GM12865 (cell line): ENCODE results near the gene SLC7A6OS.

Experiments used
- DNase-seq: peaks from one replicate; pipeline ENCODE4 v3.0.0; 2010; ENCODE audit warnings: low read depth
- H3K4me3 ChIP-seq: 2 replicates; pipeline ENCODE4 v1.5.1; 2011; ENCODE audit warnings: mild to moderate bottlenecking, low read depth, low read length, control low read depth
- TF ChIP-seq, protein P1 (sequence below): IDR thresholded peaks from 2 replicates; pipeline ENCODE4 v1.5.1; 2011; ENCODE audit warnings: low read length, control low read depth, low read depth, inconsistent platforms; ENCODE audit not compliant: insufficient read depth; ENCODE audit errors: missing control alignments

The SLC7A6OS gene

DNA sequence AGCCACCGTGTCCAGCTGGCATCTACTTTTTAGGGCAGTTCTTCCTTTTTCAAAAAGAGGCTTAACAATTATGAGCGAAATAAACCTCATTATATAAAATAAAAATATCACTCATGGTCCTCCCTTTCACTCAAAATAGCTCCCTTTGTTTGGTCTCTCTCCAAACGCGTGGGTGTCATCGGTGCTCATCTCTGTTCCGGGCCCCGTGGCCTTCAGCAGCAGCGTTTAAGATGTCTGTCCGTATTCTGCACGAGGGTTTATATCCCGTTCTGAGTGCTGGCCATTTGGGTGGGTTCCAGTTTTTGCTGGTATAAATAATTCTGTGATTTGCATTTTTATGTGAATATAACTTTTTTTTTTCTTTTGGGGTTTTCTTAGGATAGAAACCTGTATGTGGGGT, 33.5 kb upstream of the SLC7A6OS start:
- no peak overlapping the region for H3K4me3 ChIP-seq
- DNase-seq, result no peak
- TF ChIP-seq, protein P1, sequence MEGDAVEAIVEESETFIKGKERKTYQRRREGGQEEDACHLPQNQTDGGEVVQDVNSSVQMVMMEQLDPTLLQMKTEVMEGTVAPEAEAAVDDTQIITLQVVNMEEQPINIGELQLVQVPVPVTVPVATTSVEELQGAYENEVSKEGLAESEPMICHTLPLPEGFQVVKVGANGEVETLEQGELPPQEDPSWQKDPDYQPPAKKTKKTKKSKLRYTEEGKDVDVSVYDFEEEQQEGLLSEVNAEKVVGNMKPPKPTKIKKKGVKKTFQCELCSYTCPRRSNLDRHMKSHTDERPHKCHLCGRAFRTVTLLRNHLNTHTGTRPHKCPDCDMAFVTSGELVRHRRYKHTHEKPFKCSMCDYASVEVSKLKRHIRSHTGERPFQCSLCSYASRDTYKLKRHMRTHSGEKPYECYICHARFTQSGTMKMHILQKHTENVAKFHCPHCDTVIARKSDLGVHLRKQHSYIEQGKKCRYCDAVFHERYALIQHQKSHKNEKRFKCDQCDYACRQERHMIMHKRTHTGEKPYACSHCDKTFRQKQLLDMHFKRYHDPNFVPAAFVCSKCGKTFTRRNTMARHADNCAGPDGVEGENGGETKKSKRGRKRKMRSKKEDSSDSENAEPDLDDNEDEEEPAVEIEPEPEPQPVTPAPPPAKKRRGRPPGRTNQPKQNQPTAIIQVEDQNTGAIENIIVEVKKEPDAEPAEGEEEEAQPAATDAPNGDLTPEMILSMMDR, result no peak

DNA sequence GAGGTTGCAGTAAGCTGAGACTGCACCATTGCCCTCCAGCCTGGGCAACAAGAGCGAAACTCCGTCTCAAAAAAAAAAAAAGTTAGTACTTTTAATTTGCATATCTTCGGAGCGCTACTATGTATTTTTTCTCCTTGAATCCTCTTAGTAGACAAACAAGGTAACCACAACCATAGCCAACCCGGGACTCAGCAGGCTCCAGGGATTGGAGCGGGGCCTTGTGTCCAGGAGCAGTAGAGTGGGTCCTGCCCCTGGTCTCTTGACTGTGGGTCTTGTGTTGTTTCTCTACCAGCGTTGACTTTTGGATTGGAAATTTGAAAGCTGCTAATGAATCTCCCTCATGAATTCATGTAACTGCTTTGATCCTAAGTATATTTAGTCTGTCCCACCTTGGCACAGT, 32.4 kb upstream of the SLC7A6OS start:
- TF ChIP-seq, protein P1, result no peak
- no peak for DNase-seq
- no peak overlapping the region for H3K4me3 ChIP-seq

DNA sequence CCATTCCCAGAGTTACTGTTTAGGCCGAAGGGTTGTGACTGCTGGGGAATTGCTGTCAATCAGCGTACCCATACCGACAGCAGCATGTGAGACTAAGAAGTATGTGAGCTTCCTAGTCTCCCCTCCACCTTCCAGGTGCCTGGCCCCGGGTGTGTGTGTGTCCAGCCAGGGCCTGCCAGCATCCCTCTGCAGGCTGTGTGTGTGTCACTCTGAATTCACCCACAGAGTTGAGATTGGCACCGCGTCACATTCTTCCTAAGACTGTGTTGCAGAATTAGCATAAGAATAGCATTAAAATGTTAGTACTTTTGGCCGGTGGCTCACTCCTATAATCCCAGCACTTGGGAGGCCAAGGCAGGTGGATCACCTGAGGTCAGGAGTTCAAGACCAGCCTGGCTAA, 31.9 kb upstream of the SLC7A6OS start:
- DNase-seq, result no peak
- no peak overlapping the region for H3K4me3 ChIP-seq
- TF ChIP-seq, protein P1, result no peak

- H3K4me3 ChIP-seq, result no peak overlapping the region
- no peak for DNase-seq
- TF ChIP-seq, protein P1, result no peak
Observed at GRCh38 chr16:68339214-68339613, 28.5 kb upstream of the SLC7A6OS start.

- no peak overlapping the region for H3K4me3 ChIP-seq
- DNase-seq, result no peak
- TF ChIP-seq, protein P1, result no peak
Observed at GRCh38 chr16:68338326-68339119, 27.8 kb upstream of the SLC7A6OS start.

DNA sequence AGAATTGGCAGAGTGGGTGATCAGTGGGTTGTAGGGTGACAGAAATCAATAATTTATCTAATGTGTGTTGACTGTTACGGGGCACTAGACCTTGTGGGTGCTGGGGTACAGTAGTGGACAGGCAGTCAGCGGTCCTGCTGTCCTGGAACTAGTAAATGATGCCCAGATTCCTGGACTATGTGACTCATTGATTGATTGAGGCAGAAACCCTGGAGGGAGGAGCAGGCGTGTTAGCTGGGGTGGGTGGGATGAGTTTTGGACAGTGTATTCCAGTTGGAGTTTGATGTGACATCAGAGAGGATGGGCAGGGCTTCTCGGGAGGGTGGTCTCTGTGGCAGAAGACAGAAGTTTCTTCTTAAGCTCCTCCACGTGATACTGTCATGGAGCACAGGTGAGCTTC, 24.4 kb upstream of the SLC7A6OS start:
- no peak for DNase-seq
- no peak overlapping the region for H3K4me3 ChIP-seq
- TF ChIP-seq, protein P1, result no peak

GRCh38 chr16:68332411-68333121, 21.8 kb upstream of the SLC7A6OS start:
- TF ChIP-seq, protein P1, result no peak
- no peak overlapping the region for H3K4me3 ChIP-seq
- DNase-seq, result no peak
